Neuronal stem cell (in vitro differentiated cells): ENCODE results near the gene FUT3.
A peak's percentile ranks its signal among the peaks of the same experiment; 100 is the strongest.

Experiments
- DNase-seq: peaks from one replicate; pipeline ENCODE4 v3.0.0-alpha.2; 2013; ENCODE audit warnings: low spot score
- H2AFZ ChIP-seq: one replicate; pipeline ENCODE4 v1.6.1; 2013; ENCODE audit warnings: mild to moderate bottlenecking, low read length, inconsistent platforms
- H2AK5ac ChIP-seq: 2 replicates; pipeline ENCODE4 v1.6.1; 2013; ENCODE audit warnings: low read depth, mild to moderate bottlenecking, inconsistent platforms, low read length, moderate library complexity, mixed read lengths
- H2BK120ac ChIP-seq: 2 replicates; pipeline ENCODE4 v1.6.1; 2013; ENCODE audit warnings: low read depth, mild to moderate bottlenecking, inconsistent platforms, low read length, moderate library complexity, mixed read lengths
- H2BK12ac ChIP-seq: one replicate; pipeline ENCODE4 v1.6.1; 2013; ENCODE audit warnings: low read length, inconsistent platforms
- H2BK15ac ChIP-seq: 2 replicates; pipeline ENCODE4 v1.6.1; 2013; ENCODE audit warnings: mild to moderate bottlenecking, low read length, inconsistent platforms, mixed read lengths
- H2BK5ac ChIP-seq: one replicate; pipeline ENCODE4 v1.6.1; 2013; ENCODE audit warnings: inconsistent platforms, mild to moderate bottlenecking, low read length, moderate library complexity
- H3K14ac ChIP-seq: one replicate; pipeline ENCODE4 v1.6.1; 2013; ENCODE audit warnings: low read length, inconsistent platforms
- H3K18ac ChIP-seq: 2 replicates; pipeline ENCODE4 v1.6.1; 2013; ENCODE audit warnings: low read length, inconsistent platforms
- H3K23ac ChIP-seq: 2 replicates; pipeline ENCODE4 v1.6.1; 2013; ENCODE audit warnings: low read depth, mild to moderate bottlenecking, mixed read lengths, low read length, inconsistent platforms; ENCODE audit not compliant: poor library complexity
- H3K27ac ChIP-seq: replicated peaks from 3 replicates; pipeline ENCODE4 v1.5.1; 2013; ENCODE audit warnings: low read length, inconsistent platforms
- H3K27me3 ChIP-seq, 3 experiments: 2 replicates each; pipeline ENCODE4 v1.6.1; 2013; ENCODE audit warnings: low read length in 3 of 3, mild to moderate bottlenecking in 2 of 3, inconsistent platforms in 1 of 3, low read depth in 1 of 3, mixed read lengths in 1 of 3, moderate library complexity in 1 of 3; ENCODE audit not compliant: control insufficient read depth in 3 of 3, insufficient read depth in 3 of 3
- H3K36me3 ChIP-seq, 2 donors: replicated peaks in 1 of 2; 2 replicates each; pipeline ENCODE4 v1.6.1; 2013; ENCODE audit warnings: low read length in 2 of 2; ENCODE audit not compliant: control insufficient read depth in 2 of 2, insufficient read depth in 2 of 2
- H3K4ac ChIP-seq: 2 replicates; pipeline ENCODE4 v1.6.1; 2013; ENCODE audit warnings: inconsistent platforms, mild to moderate bottlenecking, low read length, moderate library complexity
- H3K4me1 ChIP-seq, 2 donors: 1 replicate in 1 of 2; 2 replicates in 1 of 2; pipeline ENCODE4 v1.6.1; 2013; ENCODE audit warnings: low read length in 2 of 2, low read depth in 1 of 2; ENCODE audit not compliant: control insufficient read depth in 2 of 2, insufficient read depth in 1 of 2
- H3K4me2 ChIP-seq: one replicate; pipeline ENCODE4 v1.6.1; 2013; ENCODE audit warnings: mild to moderate bottlenecking, low read length, inconsistent platforms; ENCODE audit not compliant: insufficient read depth, poor library complexity, severe bottlenecking
- H3K4me3 ChIP-seq, 2 donors: 2 replicates each; pipeline ENCODE4 v1.5.1; 2013; ENCODE audit warnings: low read length in 2 of 2, mild to moderate bottlenecking in 2 of 2, inconsistent platforms in 1 of 2, moderate library complexity in 1 of 2
- H3K79me1 ChIP-seq: one replicate; pipeline ENCODE4 v1.6.1; 2013; ENCODE audit warnings: low read depth, mild to moderate bottlenecking, inconsistent platforms, low read length, moderate library complexity
- H3K9ac ChIP-seq: one replicate; pipeline ENCODE4 v1.6.1; 2013; ENCODE audit warnings: mild to moderate bottlenecking, low read depth, low read length, inconsistent platforms; ENCODE audit not compliant: poor library complexity
- H3K9me3 ChIP-seq, 2 donors: replicated peaks in 1 of 2; 2 replicates each; pipeline versions ENCODE3 to v1.6.1; 2013; ENCODE audit warnings: low read length in 2 of 2, mild to moderate bottlenecking in 2 of 2, inconsistent platforms in 1 of 2, low read depth in 1 of 2, mixed read lengths in 1 of 2, moderate library complexity in 1 of 2; ENCODE audit not compliant: control insufficient read depth in 2 of 2, insufficient read depth in 1 of 2
- H4K8ac ChIP-seq: one replicate; pipeline ENCODE4 v1.6.1; 2013; ENCODE audit warnings: low read depth, mild to moderate bottlenecking, inconsistent platforms, low read length, moderate library complexity
- H4K91ac ChIP-seq: one replicate; pipeline ENCODE4 v1.6.1; 2013; ENCODE audit warnings: low read length, low read depth, mild to moderate bottlenecking, inconsistent platforms; ENCODE audit not compliant: poor library complexity
- WGBS, 2 donors: extraction: QIAGEN DNeasy Blood & Tissue Kit; methylation state at CpG; one replicate each; pipeline ENCODE4 v1.1.7; 2013; ENCODE audit warnings: missing lambda C conversion rate in 2 of 2, mixed read lengths in 1 of 2; ENCODE audit not compliant: insufficient read length in 2 of 2, insufficient replicate concordance in 1 of 2; ENCODE audit errors: extremely low coverage in 2 of 2; 5-methylcytosine and 5-hydroxymethylcytosine counted together

Gene FUT3

GRCh38 chr19:5832527-5833216, 18.6 kb downstream of the FUT3 start:
- no peak overlapping the region for H3K9ac ChIP-seq
- peak overlapping the region; percentile 85 for H3K23ac ChIP-seq
- peak overlapping the region; percentile 64 for H3K18ac ChIP-seq
- no peak overlapping the region for H4K8ac ChIP-seq
- peaks cover 0 to 1% of the 10 kb centered on the region in 2 donors for H3K9me3 ChIP-seq
- H3K4me1 ChIP-seq, result peaks cover 0 to 12% of the 10 kb centered on the region in 2 donors
- H2BK5ac ChIP-seq, result no peak overlapping the region
- H2AFZ ChIP-seq, result no peak overlapping the region
- H2BK15ac ChIP-seq, result peak overlapping the region; percentile 78
- peaks cover 0 to 5% (median 0%) of the 10 kb centered on the region in 3 experiments for H3K27me3 ChIP-seq
- DNase-seq, result no peak
- peaks cover 3% of the 10 kb centered on the region for H3K79me1 ChIP-seq
- H3K27ac ChIP-seq, result no peak overlapping the region
- H2BK12ac ChIP-seq, result no peak overlapping the region
- no peaks in the 10 kb centered on the region for H3K36me3 ChIP-seq
- H2AK5ac ChIP-seq, result peak overlapping the region; percentile 79
- no peak overlapping the region for H3K4me2 ChIP-seq
- H2BK120ac ChIP-seq, result no peak overlapping the region
- no peak overlapping the region for H4K91ac ChIP-seq
- no CpG with 5 or more reads among the region's 6 CpGs for WGBS, 2 donors
- H3K14ac ChIP-seq, result no peak overlapping the region
- H3K4ac ChIP-seq, result no peak overlapping the region
- no peak overlapping the region for H3K4me3 ChIP-seq

- Histone ChIP-seq H2BK12ac (peak overlapping the region; percentile 41), H3K4ac (no peak overlapping the region), H4K8ac (no peak overlapping the region), H3K27ac (no peak overlapping the region), H3K79me1 (peaks cover 3% of the 10 kb centered on the region), H4K91ac (no peak overlapping the region), H3K14ac (no peak overlapping the region), H3K27me3 (peaks cover 0 to 5% (median 0%) of the 10 kb centered on the region in 3 experiments), H3K18ac (peak overlapping the region; percentile 64), H3K9ac (peak overlapping the region; percentile 44), H3K23ac (peak overlapping the region; percentile 85), H3K4me3 (no peak overlapping the region), H2BK120ac (no peak overlapping the region), H2BK5ac (no peak overlapping the region), H3K9me3 (peaks cover 0 to 1% of the 10 kb centered on the region in 2 donors), H3K4me1 (peaks cover 0 to 16% of the 10 kb centered on the region in 2 donors), H2AFZ (no peak overlapping the region), H2AK5ac (peak overlapping the region; percentile 79), H3K36me3 (no peaks in the 10 kb centered on the region), H2BK15ac (peak overlapping the region; percentile 78), H3K4me2 (no peak overlapping the region)
- DNase-seq, result no peak
- no CpG with 5 or more reads among the region's 22 CpGs for WGBS, 2 donors
These were observed 19.2 kb downstream of the FUT3 start for GRCh38 chr19:5832061-5832460.

GRCh38 chr19:5831159-5831558, 20.1 kb downstream of the FUT3 start:
- Histone ChIP-seq H4K91ac (no peak overlapping the region), H3K9ac (no peak overlapping the region)

GRCh38 chr19:5829567-5830310, 21.5 kb downstream of the FUT3 start:
- WGBS, 2 donors, result no CpG with 5 or more reads among the region's 34 CpGs
- H2BK15ac ChIP-seq, result peak overlapping the region; percentile 8

More at GRCh38 chr19:5831159-5831558, 20.1 kb downstream of the FUT3 start:
- Histone ChIP-seq H3K36me3 (no peaks in the 10 kb centered on the region), H3K79me1 (peaks cover 3% of the 10 kb centered on the region), H4K8ac (no peak overlapping the region), H3K27me3 (peaks cover 0 to 5% (median 0%) of the 10 kb centered on the region in 3 experiments), H2AK5ac (peak overlapping the region; percentile 88), H3K23ac (no peak overlapping the region), H3K18ac (no peak overlapping the region), H3K4ac (no peak overlapping the region), H3K4me1 (peaks cover 0 to 24% of the 10 kb centered on the region in 2 donors), H2BK120ac (no peak overlapping the region), H2BK15ac (peak overlapping the region; percentile 81), H2AFZ (no peak overlapping the region), H2BK5ac (no peak overlapping the region), H3K14ac (peak overlapping the region; percentile 8), H3K9me3 (peaks cover 0 to 3% of the 10 kb centered on the region in 2 donors), H3K4me2 (no peak overlapping the region), H3K27ac (no peak overlapping the region), H3K4me3 (no peak overlapping the region), H2BK12ac (peak overlapping the region; percentile 58)
- DNase-seq, result no peak
- no CpG with 5 or more reads among the region's 9 CpGs for WGBS, 2 donors

More at GRCh38 chr19:5829567-5830310, 21.5 kb downstream of the FUT3 start:
- DNase-seq, result no peak
- H3K9me3 ChIP-seq, result peaks cover 0 to 3% of the 10 kb centered on the region in 2 donors
- peaks cover 0 to 24% of the 10 kb centered on the region in 2 donors for H3K4me1 ChIP-seq
- H2BK5ac ChIP-seq, result no peak overlapping the region
- peak overlapping the region; percentile 60 for H3K9ac ChIP-seq
- H3K4me2 ChIP-seq, result peak overlapping the region; percentile 96
- H2AK5ac ChIP-seq, result peak overlapping the region; percentile 86
- no peak overlapping the region for H3K14ac ChIP-seq
- peak overlapping the region; percentile 24 for H2BK12ac ChIP-seq
- peak overlapping the region; percentile 99 for H3K18ac ChIP-seq
- H2BK120ac ChIP-seq, result no peak overlapping the region
- H2AFZ ChIP-seq, result no peak overlapping the region
- H3K36me3 ChIP-seq, result no peaks in the 10 kb centered on the region
- H4K91ac ChIP-seq, result no peak overlapping the region
- H3K79me1 ChIP-seq, result peaks cover 3% of the 10 kb centered on the region
- H3K23ac ChIP-seq, result no peak overlapping the region
- H3K4ac ChIP-seq, result peak overlapping the region; percentile 76
- H3K27me3 ChIP-seq, result peaks cover 0 to 5% (median 0%) of the 10 kb centered on the region in 3 experiments
- peak overlapping the region; percentile 17 for H4K8ac ChIP-seq
- H3K27ac ChIP-seq, result no peak overlapping the region
- H3K4me3 ChIP-seq, result no peak overlapping the region
